GM12873 (cell line): ENCODE results near the gene LIMA1.

Experiments
- CTCF ChIP-seq: IDR thresholded peaks from 2 replicates; pipeline ENCODE4 v1.5.1; 2012; ENCODE audit warnings: low read depth, mild to moderate bottlenecking, moderate library complexity, low read length, control low read depth; ENCODE audit not compliant: insufficient read depth; ENCODE audit errors: missing control alignments

The LIMA1 gene

GRCh38 chr12:50234347-50234746, 49.0 kb downstream of the LIMA1 start:
- no peak for TF ChIP-seq CTCF

- TF ChIP-seq CTCF = no peak
These were observed 50.5 kb downstream of the LIMA1 start for GRCh38 chr12:50232771-50233209.

- TF ChIP-seq CTCF = no peak
These were observed 51.1 kb downstream of the LIMA1 start for GRCh38 chr12:50232206-50232605.

- no peak for TF ChIP-seq CTCF
These were observed 52.0 kb downstream of the LIMA1 start for GRCh38 chr12:50231346-50231745.

GRCh38 chr12:50230217-50230616, 53.1 kb downstream of the LIMA1 start:
- no peak for TF ChIP-seq CTCF

GRCh38 chr12:50224026-50224692, 59.2 kb downstream of the LIMA1 start:
- no peak for TF ChIP-seq CTCF

- no peak for TF ChIP-seq CTCF
These were observed 61.0 kb downstream of the LIMA1 start for GRCh38 chr12:50222275-50222783.
